Measurements from ENCODE around the gene KLK6.

GRCh38 chr19:51015691-51016267 lies 46.4 kb upstream of the KLK6 start:
- TF ChIP-seq CTCF (IDR thresholded peaks at IDR 0.05) (no peak), POLR2A (IDR thresholded peaks at IDR 0.05) (no peak)

All from testis (tissue), 2 donors.